K562 (cell line): ENCODE results near the gene BCL2L13.

Experiments used
- ATF7 ChIP-seq: fragments of 450-650 bp; IDR thresholded peaks from 2 replicates; pipeline ENCODE4 v1.7.1; 2014; ENCODE audit warnings: mild to moderate bottlenecking, moderate library complexity
- BACH1 ChIP-seq: fragments of 200-800 bp; sonication (Bioruptor generic); IDR thresholded peaks from 2 replicates; pipeline ENCODE4 v1.6.1; 2016; ENCODE audit warnings: missing genetic modification characterization, missing compliant biosample characterization
- GABPB1 ChIP-seq: sonication (generic); formaldehyde crosslinking; IDR thresholded peaks from 2 replicates; pipeline ENCODE4 v1.8.0; 2022; ENCODE audit warnings: mild to moderate bottlenecking, missing genetic modification reagents
- HDGF ChIP-seq: fragments of 450-650 bp; IDR thresholded peaks from 2 replicates; pipeline ENCODE4 v1.6.1; 2016
- MAFK ChIP-seq: IDR thresholded peaks from 2 replicates; pipeline ENCODE4 v1.6.1; 2011; ENCODE audit warnings: low read length, improper control_type of control experiment
- MXI1 ChIP-seq: IDR thresholded peaks from 2 replicates; pipeline ENCODE4 v1.6.1; 2011; ENCODE audit warnings: low read depth, mild to moderate bottlenecking, improper control_type of control experiment, low read length
- POLR3G ChIP-seq: IDR thresholded peaks from 2 replicates; pipeline ENCODE4 v1.6.1; 2011; ENCODE audit not compliant: insufficient read length, insufficient replicate concordance; ENCODE audit errors: extremely low read depth
- ZBTB1 ChIP-seq: sonication (generic); formaldehyde crosslinking; IDR thresholded peaks from 2 replicates; pipeline ENCODE4 v1.8.1; 2023; ENCODE audit warnings: missing genetic modification reagents, low read depth, mild to moderate bottlenecking, borderline replicate concordance
- ZC3H8 ChIP-seq: fragments of 450-650 bp; IDR thresholded peaks from 2 replicates; pipeline ENCODE4 v1.6.1; 2017
- TF ChIP-seq, protein P1 (sequence below): sonication (generic); formaldehyde crosslinking; IDR thresholded peaks from 2 replicates; pipeline ENCODE4 v1.8.0; 2023; ENCODE audit warnings: mild to moderate bottlenecking, missing genetic modification reagents
- TF ChIP-seq, protein P2 (sequence below), 2 experiments: IDR thresholded peaks; 2 replicates each; pipeline ENCODE4 v1.6.1; 2011; ENCODE audit warnings: borderline replicate concordance in 1 of 2, control low read depth in 1 of 2, low read depth in 1 of 2, low read length in 1 of 2, mild to moderate bottlenecking in 1 of 2, mixed read lengths in 1 of 2, moderate library complexity in 1 of 2; ENCODE audit not compliant: insufficient read depth in 1 of 2, insufficient read length in 1 of 2, poor library complexity in 1 of 2, severe bottlenecking in 1 of 2; ENCODE audit errors: extremely low read depth in 1 of 2

DNA sequence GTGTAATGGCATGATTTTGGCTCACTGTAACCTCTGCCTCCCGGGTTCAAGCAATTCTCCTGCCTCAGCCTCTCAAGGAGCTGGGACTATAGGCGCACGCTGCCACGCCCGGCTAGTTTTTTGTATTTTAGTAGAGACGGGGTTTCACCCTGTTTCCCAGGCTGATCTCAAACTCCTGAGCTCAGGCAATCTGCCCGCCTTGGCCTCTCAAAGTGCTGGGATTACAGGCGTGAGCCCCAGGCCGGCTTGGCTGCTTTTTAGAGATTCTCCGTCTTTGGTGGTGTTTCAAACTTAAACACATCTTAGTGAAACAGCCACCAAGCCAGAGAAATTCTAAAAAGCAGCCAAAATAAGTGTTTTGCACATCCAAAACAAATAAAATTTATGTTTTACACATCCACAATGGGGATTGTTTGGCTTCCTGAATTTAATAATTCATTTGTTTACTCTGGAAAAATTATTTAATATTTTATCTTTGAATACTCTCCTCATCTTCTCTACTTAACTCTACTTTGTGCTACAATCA is 18.4 kb downstream of the BCL2L13 start:
- TF ChIP-seq GABPB1 (CRISPR knock-in tag) = no peak
- TF ChIP-seq, protein P1, sequence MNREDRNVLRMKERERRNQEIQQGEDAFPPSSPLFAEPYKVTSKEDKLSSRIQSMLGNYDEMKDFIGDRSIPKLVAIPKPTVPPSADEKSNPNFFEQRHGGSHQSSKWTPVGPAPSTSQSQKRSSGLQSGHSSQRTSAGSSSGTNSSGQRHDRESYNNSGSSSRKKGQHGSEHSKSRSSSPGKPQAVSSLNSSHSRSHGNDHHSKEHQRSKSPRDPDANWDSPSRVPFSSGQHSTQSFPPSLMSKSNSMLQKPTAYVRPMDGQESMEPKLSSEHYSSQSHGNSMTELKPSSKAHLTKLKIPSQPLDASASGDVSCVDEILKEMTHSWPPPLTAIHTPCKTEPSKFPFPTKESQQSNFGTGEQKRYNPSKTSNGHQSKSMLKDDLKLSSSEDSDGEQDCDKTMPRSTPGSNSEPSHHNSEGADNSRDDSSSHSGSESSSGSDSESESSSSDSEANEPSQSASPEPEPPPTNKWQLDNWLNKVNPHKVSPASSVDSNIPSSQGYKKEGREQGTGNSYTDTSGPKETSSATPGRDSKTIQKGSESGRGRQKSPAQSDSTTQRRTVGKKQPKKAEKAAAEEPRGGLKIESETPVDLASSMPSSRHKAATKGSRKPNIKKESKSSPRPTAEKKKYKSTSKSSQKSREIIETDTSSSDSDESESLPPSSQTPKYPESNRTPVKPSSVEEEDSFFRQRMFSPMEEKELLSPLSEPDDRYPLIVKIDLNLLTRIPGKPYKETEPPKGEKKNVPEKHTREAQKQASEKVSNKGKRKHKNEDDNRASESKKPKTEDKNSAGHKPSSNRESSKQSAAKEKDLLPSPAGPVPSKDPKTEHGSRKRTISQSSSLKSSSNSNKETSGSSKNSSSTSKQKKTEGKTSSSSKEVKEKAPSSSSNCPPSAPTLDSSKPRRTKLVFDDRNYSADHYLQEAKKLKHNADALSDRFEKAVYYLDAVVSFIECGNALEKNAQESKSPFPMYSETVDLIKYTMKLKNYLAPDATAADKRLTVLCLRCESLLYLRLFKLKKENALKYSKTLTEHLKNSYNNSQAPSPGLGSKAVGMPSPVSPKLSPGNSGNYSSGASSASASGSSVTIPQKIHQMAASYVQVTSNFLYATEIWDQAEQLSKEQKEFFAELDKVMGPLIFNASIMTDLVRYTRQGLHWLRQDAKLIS (CRISPR knock-in tag) = no peak
- no peak for TF ChIP-seq ATF7
- no peak for TF ChIP-seq POLR3G
- no peak for TF ChIP-seq MAFK
- TF ChIP-seq BACH1 = no peak
- TF ChIP-seq ZBTB1 (CRISPR knock-in tag) = no peak
- TF ChIP-seq MXI1 = no peak
- no peak for TF ChIP-seq ZC3H8
- TF ChIP-seq, protein P2, sequence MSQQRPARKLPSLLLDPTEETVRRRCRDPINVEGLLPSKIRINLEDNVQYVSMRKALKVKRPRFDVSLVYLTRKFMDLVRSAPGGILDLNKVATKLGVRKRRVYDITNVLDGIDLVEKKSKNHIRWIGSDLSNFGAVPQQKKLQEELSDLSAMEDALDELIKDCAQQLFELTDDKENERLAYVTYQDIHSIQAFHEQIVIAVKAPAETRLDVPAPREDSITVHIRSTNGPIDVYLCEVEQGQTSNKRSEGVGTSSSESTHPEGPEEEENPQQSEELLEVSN (IDR thresholded peaks at IDR 0.05; ENCODE audit: borderline replicate concordance in 1 of 2, extremely low read depth in 1 of 2, insufficient read depth in 1 of 2, insufficient read length in 1 of 2, low read depth in 1 of 2, low read length in 1 of 2, poor library complexity in 1 of 2, severe bottlenecking in 1 of 2) = no peak
- TF ChIP-seq HDGF = no peak
